Astrocyte of the cerebellum (primary cell): ENCODE data around the gene ETNK1.
A peak's percentile ranks its signal among the peaks of the same experiment; 100 is the strongest.
"Not testable (repeated sequence)": the region's sequence is repeated elsewhere in the genome, so short reads cannot be mapped to it uniquely, and the experiment has no call there.

Experiments used
- DNase-seq: peaks from one replicate; pipeline ENCODE4 v3.0.0-alpha.2; 2011; ENCODE audit warnings: low read depth
- H3K4me3 ChIP-seq: 2 replicates; pipeline ENCODE4 v1.5.1; 2011; ENCODE audit warnings: mild to moderate bottlenecking, low read depth, low read length, moderate library complexity
- CTCF ChIP-seq: IDR thresholded peaks from 2 replicates; pipeline ENCODE4 v1.5.1; 2012; ENCODE audit warnings: low read length, low read depth, moderate library complexity, mild to moderate bottlenecking; ENCODE audit errors: missing control alignments
- in situ Hi-C: cut with HindIII; loops from 2 replicates; pipeline ENCODE4 v1.10.0; 2017; ENCODE audit warnings: low sequenced_read_pairs

ETNK1 gene

GRCh38 chr12:22692964-22693555, 68.1 kb downstream of the ETNK1 start:
- in situ Hi-C loops = no loop called here
- TF ChIP-seq CTCF = no peak
- no peak for DNase-seq
- no peak overlapping the region for H3K4me3 ChIP-seq

DNA sequence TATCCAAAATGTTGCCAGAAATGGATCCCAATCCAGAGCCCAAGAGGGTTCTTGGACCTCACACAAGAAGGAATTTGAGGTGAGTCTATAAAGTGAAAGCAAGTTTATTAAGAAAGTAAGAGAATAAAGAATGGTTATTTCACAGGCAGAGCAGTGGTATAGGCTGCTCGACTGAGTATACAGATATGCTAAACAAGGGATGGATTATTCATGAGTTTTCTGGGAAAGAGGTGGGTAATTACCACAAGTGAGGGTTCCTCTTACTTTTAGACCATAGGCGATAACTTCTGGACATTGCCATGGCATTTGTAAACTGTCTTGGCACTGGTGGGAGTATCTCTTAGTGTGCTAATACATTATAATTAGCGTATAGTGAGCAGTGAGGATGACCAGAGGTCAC, 73.6 kb downstream of the ETNK1 start:
- in situ Hi-C loops = no loop called here
- no peak for TF ChIP-seq CTCF
- DNase-seq = no peak
- H3K4me3 ChIP-seq = no peak overlapping the region

- DNase-seq, H3K4me3 ChIP-seq: not testable (repeated sequence)
- in situ Hi-C loops = loop anchor here (25.0 kb wide), 1 partner anchor 513 kb away; no protein-coding TSS in a partner anchor
These were observed 74.7 kb downstream of the ETNK1 start for GRCh38 chr12:22699705-22700104.

DNA sequence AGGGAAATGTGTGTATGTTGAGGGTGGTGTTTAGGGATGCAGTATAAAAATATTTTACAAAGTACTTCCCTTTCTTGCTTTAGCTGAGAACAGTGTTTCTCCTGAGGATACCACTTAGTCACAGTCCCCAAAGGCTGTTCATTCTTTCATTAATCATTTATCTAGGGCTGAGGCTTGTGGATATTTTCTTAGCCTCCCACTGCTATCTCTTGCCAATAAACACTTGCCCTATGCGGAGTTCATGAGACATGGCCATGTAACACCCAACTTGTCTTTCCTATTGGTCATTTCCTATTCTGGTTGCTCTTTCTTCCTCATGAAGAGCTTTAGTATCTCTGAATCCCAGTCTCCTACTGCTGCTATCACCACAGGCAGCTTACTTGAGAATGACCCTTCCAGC, 75.1 kb downstream of the ETNK1 start:
- DNase-seq = no peak
- H3K4me3 ChIP-seq = no peak overlapping the region
- TF ChIP-seq CTCF = no peak
- in situ Hi-C loops = loop anchor here (25.0 kb wide), 1 partner anchor 512 kb away; no protein-coding TSS in a partner anchor

- in situ Hi-C loops = loop anchor here (25.0 kb wide), 1 partner anchor 511 kb away; no protein-coding TSS in a partner anchor
- not testable (repeated sequence) for H3K4me3 ChIP-seq, DNase-seq
These were observed 76.3 kb downstream of the ETNK1 start for GRCh38 chr12:22701216-22701809.

DNA sequence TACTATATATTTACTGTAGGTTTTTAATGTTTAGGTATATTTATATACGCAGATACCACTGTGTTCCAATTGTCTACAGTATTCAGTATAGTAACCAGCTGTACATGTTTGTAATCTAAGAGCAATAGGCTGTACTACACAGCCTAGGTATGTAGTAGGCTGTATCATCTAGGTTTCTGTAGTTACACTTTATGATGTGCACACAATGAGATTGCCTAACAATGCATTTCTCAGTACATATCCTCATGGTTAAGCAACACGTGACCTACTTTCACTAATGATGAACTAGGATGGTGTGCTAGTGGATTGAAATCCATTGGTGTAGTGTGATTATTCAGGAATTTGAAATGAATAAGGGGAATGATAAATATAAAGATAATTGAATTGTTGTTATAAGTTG, 77.7 kb downstream of the ETNK1 start:
- no peak for TF ChIP-seq CTCF
- in situ Hi-C loops = loop anchor here (25.0 kb wide), 1 partner anchor 510 kb away; no protein-coding TSS in a partner anchor
- no peak for DNase-seq
- no peak overlapping the region for H3K4me3 ChIP-seq

DNA sequence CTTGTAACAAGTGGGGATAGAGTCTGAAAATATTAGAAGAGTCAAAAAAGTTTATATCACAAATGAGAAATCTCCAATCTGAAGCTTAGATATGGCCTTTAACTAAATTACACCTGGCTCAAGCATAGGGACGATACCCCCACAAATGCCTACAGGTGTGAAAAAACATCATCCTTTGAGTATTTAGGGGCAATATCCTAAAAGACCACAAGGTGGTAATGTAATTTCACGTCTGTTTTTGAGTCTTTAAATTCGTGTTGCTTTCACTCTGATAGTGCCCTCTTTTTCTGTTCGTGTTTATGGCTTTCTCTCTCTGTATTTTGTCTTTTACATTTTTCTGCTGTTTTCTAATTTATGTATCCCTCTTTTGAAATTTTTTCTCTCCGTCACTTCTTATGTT, 84.3 kb downstream of the ETNK1 start:
- no peak overlapping the region for H3K4me3 ChIP-seq
- in situ Hi-C loops = loop anchor here (25.0 kb wide), 1 partner anchor 503 kb away; no protein-coding TSS in a partner anchor
- DNase-seq = peak; percentile 29
- TF ChIP-seq CTCF = peak; percentile 46
